G401 (cell line): ENCODE data around the gene NFIL3. TPM values are rescaled to one million over a fixed set of nuclear protein-coding genes. Genes with fewer than 3 reads are reported as not detected.

ENCODE experiments used
- DNase-seq: peaks from one replicate; pipeline ENCODE4 v3.0.0-alpha.2; 2015; ENCODE audit warnings: low spot score
- in situ Hi-C: cut with HindIII; loops from 2 replicates; pipeline ENCODE4 v1.10.0; 2016; ENCODE audit warnings: low sequenced_read_pairs, mixed read lengths
- total RNA-seq: library from RNA; depleted of rRNA; stranded (reverse); fragments of >200 nt; shearing (Covaris generic); gene quantifications from 2 replicates; pipeline ENCODE4 v1.2.3, GENCODE V29; 2014; rRNA removed

Gene NFIL3
- total RNA-seq, 1 experiment from 2014 or later = 0.10 TPM

DNA sequence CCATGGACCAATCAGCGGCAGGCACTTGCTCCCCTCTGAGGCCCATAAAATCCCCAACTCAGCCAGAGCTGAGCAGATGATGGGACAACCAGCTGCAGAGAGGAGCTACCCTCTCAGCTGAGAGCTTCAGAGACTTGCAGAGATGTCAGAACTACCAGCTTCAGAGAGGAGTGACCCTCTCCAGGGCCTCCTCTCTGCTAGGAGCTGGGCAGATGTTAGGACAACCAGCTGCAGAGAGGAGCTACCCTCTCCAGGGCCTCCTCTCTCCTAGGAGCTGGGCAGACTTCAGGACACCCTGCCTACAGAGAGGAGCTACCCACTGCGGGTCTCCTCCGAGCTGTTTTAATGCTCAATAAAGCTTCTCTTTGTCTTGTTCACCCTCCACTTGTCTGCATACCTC is 58.9 kb downstream of the NFIL3 start:
- in situ Hi-C loops = no loop called here

DNA sequence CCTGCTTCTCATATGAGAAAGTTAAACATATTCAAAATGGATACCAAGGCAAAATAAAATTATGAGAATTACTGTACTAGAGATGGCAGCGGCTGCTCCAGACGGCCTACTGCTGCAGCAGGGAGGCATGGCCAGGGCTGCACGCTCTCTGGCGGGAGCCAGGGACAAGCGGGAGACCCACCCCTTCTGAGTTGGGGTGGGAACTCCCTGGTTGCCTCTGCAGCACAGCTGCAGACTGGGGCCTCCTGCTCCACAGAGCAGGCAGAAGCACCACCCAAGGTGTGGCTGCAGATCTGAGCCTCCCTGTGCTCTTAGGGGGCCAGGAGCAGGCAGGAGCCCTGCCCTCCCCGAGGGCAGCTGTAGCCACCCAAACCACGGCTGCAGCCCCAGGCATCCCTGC is 59.6 kb downstream of the NFIL3 start:
- no peak for DNase-seq
- in situ Hi-C loops = no loop called here

More for the DNA sequence above, 58.9 kb downstream of the NFIL3 start:
- DNase-seq = no peak

DNA sequence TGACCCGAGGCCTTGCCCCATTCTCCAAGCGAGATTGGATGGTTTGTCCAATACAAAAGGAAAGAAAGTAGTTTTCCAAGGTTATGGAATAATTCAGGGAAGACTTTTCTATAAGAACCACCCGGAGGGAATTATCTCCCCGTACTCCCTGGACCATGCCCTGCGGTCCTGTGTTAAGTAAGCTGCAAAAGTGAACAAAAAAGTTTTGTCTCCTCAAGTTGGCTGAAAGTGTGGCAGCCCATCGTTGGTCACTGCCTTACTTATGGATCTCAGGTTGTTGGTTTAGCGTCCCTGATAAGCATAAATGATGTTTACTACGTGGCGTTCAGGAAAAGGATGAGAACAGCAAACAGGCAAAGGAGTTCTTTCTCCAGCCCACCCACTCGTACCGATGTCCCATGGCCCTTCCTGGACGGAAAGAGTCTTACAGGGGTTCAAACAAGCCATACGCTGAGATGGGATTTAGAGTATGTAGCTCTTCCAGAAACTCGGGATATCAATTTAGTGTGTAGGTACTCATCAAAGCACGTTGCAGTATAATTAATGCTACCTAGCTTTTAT is 61.5 kb downstream of the NFIL3 start:
- in situ Hi-C loops = no loop called here
- DNase-seq = no peak

- in situ Hi-C loops = no loop called here
- peak; percentile 82 for DNase-seq
Measured at GRCh38 chr9:91361291-91362050, 62.2 kb downstream of the NFIL3 start, which contains the start of gene AUH. Gene AUH (minus strand): TSS chr9:91361918. CDS start chr9:91361889, 29 bp downstream.

- DNase-seq = peak; percentile 44
- in situ Hi-C loops = no loop called here
Measured at GRCh38 chr9:91360551-91361290, 62.9 kb downstream of the NFIL3 start.

DNA sequence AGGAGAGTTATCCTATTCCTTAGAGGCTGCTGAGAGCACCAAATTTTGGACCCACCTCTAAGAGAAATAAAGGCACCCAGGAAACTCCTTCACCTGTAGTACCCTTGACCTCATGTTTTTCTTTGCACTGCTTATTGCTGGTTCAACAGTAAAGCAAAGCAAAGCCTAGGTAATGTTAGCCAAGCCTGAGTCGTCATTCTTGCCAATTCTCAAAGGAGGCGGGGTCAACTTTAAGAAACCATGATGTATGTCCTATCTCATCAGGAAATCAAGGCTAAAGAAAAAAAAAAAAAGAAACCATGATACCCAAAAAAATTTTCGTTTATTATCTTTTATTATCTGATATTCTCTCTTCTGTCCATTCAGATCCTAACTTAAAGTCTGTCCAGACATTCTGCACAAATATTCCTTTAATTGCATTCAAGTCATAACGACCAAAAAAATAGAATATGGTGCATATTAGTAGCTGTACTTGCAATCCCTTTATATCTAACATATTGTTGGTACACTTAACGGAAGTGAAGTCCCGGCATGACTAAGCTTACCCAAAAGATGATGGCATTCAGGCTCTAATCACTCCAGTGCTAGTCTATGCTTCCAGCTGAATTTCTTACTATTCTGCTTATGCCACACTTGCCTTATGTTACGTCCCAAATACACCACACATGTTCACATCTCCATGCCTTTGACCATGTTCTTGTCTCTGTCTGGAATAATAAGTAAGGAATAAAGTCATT is 63.7 kb downstream of the NFIL3 start:
- in situ Hi-C loops = no loop called here
- peak; percentile 12 for DNase-seq

DNA sequence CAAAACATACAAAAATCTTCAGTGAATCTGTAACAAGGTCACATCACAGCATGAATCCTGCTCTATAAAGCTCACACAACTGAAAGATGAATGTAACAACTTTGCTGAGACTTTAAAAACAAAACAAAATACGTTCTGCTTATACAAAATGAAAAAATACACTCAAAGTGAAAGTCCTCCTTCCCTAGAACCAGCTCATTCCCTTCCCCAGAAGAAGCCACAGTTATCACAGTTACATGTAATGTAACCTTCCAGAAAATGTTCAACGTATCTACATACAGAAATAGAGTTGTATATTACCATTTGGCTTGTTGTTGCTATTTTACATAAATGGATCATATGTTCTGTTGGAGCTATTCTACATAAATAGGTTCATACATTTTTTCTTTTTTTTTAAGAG is 64.5 kb downstream of the NFIL3 start:
- in situ Hi-C loops = no loop called here

More for the DNA sequence above, 64.5 kb downstream of the NFIL3 start:
- DNase-seq = peak; percentile 3

Other genes with a start within 250 kb of the NFIL3 start
- 15.1 and 20.1 TPM in 2 replicates for gene AUH, start 61.9 kb downstream of the NFIL3 start, total RNA-seq